ENCODE results near the gene FAM186B.

- TF ChIP-seq CTCF (IDR thresholded peaks at IDR 0.05; ENCODE audit: poor library complexity) (no peak), EZH2phosphoT487 (IDR thresholded peaks at IDR 0.05; ENCODE audit: low read depth, severe bottlenecking, unreplicated experiment) (no peak), EZH2 (IDR thresholded peaks at IDR 0.05; ENCODE audit: borderline replicate concordance) (no peak)
These were observed 36.9 kb upstream of the FAM186B start for GRCh38 chr12:49642370-49642802.

Data from hepatocyte (in vitro differentiated cells).